Mesendoderm (in vitro differentiated cells): ENCODE results near the gene CD72.

Experiments used
- DNase-seq: peaks from one replicate; pipeline ENCODE4 v3.0.0; 2013
- H2AK5ac ChIP-seq: 2 replicates; pipeline ENCODE4 v1.6.1; 2013; ENCODE audit warnings: low read length, inconsistent platforms
- H2BK120ac ChIP-seq: 2 replicates; pipeline ENCODE4 v1.6.1; 2013; ENCODE audit warnings: low read depth, mild to moderate bottlenecking, low read length, moderate library complexity, mixed read lengths
- H2BK15ac ChIP-seq: replicated peaks from 2 replicates; pipeline ENCODE4 v1.6.1; 2013; ENCODE audit warnings: low read depth, mild to moderate bottlenecking, moderate library complexity
- H2BK5ac ChIP-seq: 2 replicates; pipeline ENCODE4 v1.6.1; 2013; ENCODE audit warnings: low read length, inconsistent platforms
- H3K18ac ChIP-seq: 2 replicates; pipeline ENCODE4 v1.6.1; 2013; ENCODE audit warnings: mild to moderate bottlenecking, low read length, mixed read lengths
- H3K23ac ChIP-seq: one replicate; pipeline ENCODE4 v1.6.1; 2013; ENCODE audit warnings: low read length
- H3K27ac ChIP-seq: 2 replicates; pipeline ENCODE4 v1.5.1; 2013; ENCODE audit warnings: low read depth, mild to moderate bottlenecking, inconsistent platforms, low read length, moderate library complexity
- H3K27me3 ChIP-seq: 2 replicates; pipeline ENCODE4 v1.6.1; 2013; ENCODE audit warnings: low read length, control low read depth, mild to moderate bottlenecking, inconsistent platforms; ENCODE audit not compliant: insufficient read depth, poor library complexity
- H3K36me3 ChIP-seq: 2 replicates; pipeline ENCODE4 v1.6.1; 2013; ENCODE audit warnings: low read length, inconsistent platforms; ENCODE audit not compliant: control insufficient read depth, insufficient read depth
- H3K4ac ChIP-seq: one replicate; pipeline ENCODE4 v1.6.1; 2013; ENCODE audit warnings: low read depth, mild to moderate bottlenecking, low read length, moderate library complexity
- H3K4me1 ChIP-seq: 2 replicates; pipeline ENCODE4 v1.6.1; 2013; ENCODE audit warnings: low read depth, low read length, inconsistent platforms; ENCODE audit not compliant: control insufficient read depth
- H3K4me2 ChIP-seq: 2 replicates; pipeline ENCODE4 v1.6.1; 2013; ENCODE audit warnings: low read length
- H3K4me3 ChIP-seq: 2 replicates; pipeline ENCODE4 v1.5.1; 2013; ENCODE audit warnings: mild to moderate bottlenecking, low read length
- H3K56ac ChIP-seq: one replicate; pipeline ENCODE4 v1.6.1; 2013; ENCODE audit warnings: low read length
- H3K79me1 ChIP-seq: 2 replicates; pipeline ENCODE4 v1.6.1; 2013; ENCODE audit warnings: low read length, inconsistent platforms
- H3K79me2 ChIP-seq: 2 replicates; pipeline ENCODE4 v1.6.1; 2013; ENCODE audit warnings: mild to moderate bottlenecking, low read length; ENCODE audit not compliant: control insufficient read depth, insufficient read depth
- H3K9ac ChIP-seq: 2 replicates; pipeline ENCODE4 v1.6.1; 2013; ENCODE audit warnings: low read length, inconsistent platforms
- H4K5ac ChIP-seq: one replicate; pipeline ENCODE4 v1.6.1; 2013; ENCODE audit warnings: low read length
- H4K8ac ChIP-seq: one replicate; pipeline ENCODE4 v1.6.1; 2013; ENCODE audit warnings: low read depth, mild to moderate bottlenecking, control low read depth, low read length, moderate library complexity
- WGBS: extraction: QIAGEN DNeasy Blood & Tissue Kit; methylation state at CpG from one replicate; pipeline ENCODE4 v1.1.7; 2013; ENCODE audit warnings: low lambda C conversion rate, missing lambda C conversion rate; ENCODE audit not compliant: insufficient coverage; ENCODE audit errors: extremely low coverage; 5-methylcytosine and 5-hydroxymethylcytosine counted together

CD72 gene

GRCh38 chr9:35658968-35659220 lies 40.7 kb upstream of the CD72 start:
- peak overlapping the region; percentile 14 for H3K4me2 ChIP-seq
- DNase-seq = peak; percentile 30
- no peak overlapping the region for H2BK15ac ChIP-seq
- H2BK5ac ChIP-seq = no peak overlapping the region
- H3K27me3 ChIP-seq = no peaks in the 10 kb centered on the region
- no peak overlapping the region for H3K4ac ChIP-seq
- peak overlapping the region; percentile 80 for H3K4me3 ChIP-seq
- no peak overlapping the region for H4K5ac ChIP-seq
- H3K36me3 ChIP-seq = peaks cover 6% of the 10 kb centered on the region
- no peak overlapping the region for H3K23ac ChIP-seq
- peak overlapping the region; percentile 96 for H3K56ac ChIP-seq
- H3K79me1 ChIP-seq = peaks cover 6% of the 10 kb centered on the region
- H3K18ac ChIP-seq = no peak overlapping the region
- no peaks in the 10 kb centered on the region for H3K4me1 ChIP-seq
- WGBS = no CpG with 5 or more reads among the region's 2 CpGs
- no peak overlapping the region for H2AK5ac ChIP-seq
- no peaks in the 10 kb centered on the region for H3K79me2 ChIP-seq
- H3K9ac ChIP-seq = peak overlapping the region; percentile 91
- H4K8ac ChIP-seq = no peak overlapping the region
- no peak overlapping the region for H2BK120ac ChIP-seq
- H3K27ac ChIP-seq = no peak overlapping the region

GRCh38 chr9:35658137-35658967 lies 40.1 kb upstream of the CD72 start, which contains the start of gene CCDC107:
TSS of gene CCDC107 (plus strand) at chr9:35658292. CDS start at chr9:35658380, 88 bp downstream.
- no CpG with 5 or more reads among the region's 67 CpGs for WGBS
- H3K79me2 ChIP-seq = no peaks in the 10 kb centered on the region
- H3K18ac ChIP-seq = peak within 1 kb of the TSS; percentile 62
- H2BK5ac ChIP-seq = peak within 1 kb of the TSS; percentile 31
- no peak within 1 kb of the TSS for H4K5ac ChIP-seq
- no peak within 1 kb of the TSS for H4K8ac ChIP-seq
- peak within 1 kb of the TSS; percentile 80 for H3K4me3 ChIP-seq
- peak within 1 kb of the TSS; percentile 96 for H3K56ac ChIP-seq
- no peak within 1 kb of the TSS for H2BK120ac ChIP-seq
- H3K79me1 ChIP-seq = peaks cover 6% of the 10 kb centered on the region
- H3K4me1 ChIP-seq = no peaks in the 10 kb centered on the region
- H3K36me3 ChIP-seq = peaks cover 6% of the 10 kb centered on the region
- H3K27me3 ChIP-seq = no peaks in the 10 kb centered on the region
- H2AK5ac ChIP-seq = no peak within 1 kb of the TSS
- H2BK15ac ChIP-seq = no peak within 1 kb of the TSS
- H3K4ac ChIP-seq = peak within 1 kb of the TSS; percentile 73
- no peak within 1 kb of the TSS for H3K23ac ChIP-seq
- peak within 1 kb of the TSS; percentile 91 for H3K9ac ChIP-seq
- peak within 1 kb of the TSS; percentile 41 for H3K27ac ChIP-seq
- H3K4me2 ChIP-seq = peak within 1 kb of the TSS; percentile 92
- peak; percentile 87 for DNase-seq

- H3K27ac ChIP-seq = peak within 1 kb of the TSS; percentile 41
- H3K4me1 ChIP-seq = no peaks in the 10 kb centered on the region
- no CpG with 5 or more reads among the region's 42 CpGs for WGBS
- no peak within 1 kb of the TSS for H2BK120ac ChIP-seq
- peak within 1 kb of the TSS; percentile 31 for H2BK5ac ChIP-seq
- H3K27me3 ChIP-seq = no peaks in the 10 kb centered on the region
- H2AK5ac ChIP-seq = no peak within 1 kb of the TSS
- H3K36me3 ChIP-seq = peaks cover 4% of the 10 kb centered on the region
- H4K8ac ChIP-seq = no peak within 1 kb of the TSS
- peaks cover 2% of the 10 kb centered on the region for H3K79me1 ChIP-seq
- peak within 1 kb of the TSS; percentile 73 for H3K4ac ChIP-seq
- no peak within 1 kb of the TSS for H3K23ac ChIP-seq
- H3K79me2 ChIP-seq = no peaks in the 10 kb centered on the region
- peak within 1 kb of the TSS; percentile 91 for H3K9ac ChIP-seq
- peak within 1 kb of the TSS; percentile 92 for H3K4me2 ChIP-seq
- H3K4me3 ChIP-seq = peak within 1 kb of the TSS; percentile 80
- H3K56ac ChIP-seq = peak within 1 kb of the TSS; percentile 96
- H2BK15ac ChIP-seq = no peak within 1 kb of the TSS
- DNase-seq = peak; percentile 100
- H3K18ac ChIP-seq = peak within 1 kb of the TSS; percentile 62
- H4K5ac ChIP-seq = no peak within 1 kb of the TSS
Observed at GRCh38 chr9:35657546-35658136, 39.4 kb upstream of the CD72 start, which contains the start of gene RMRP. TSS of gene RMRP (minus strand) at chr9:35658019.

GRCh38 chr9:35656831-35657545 lies 38.8 kb upstream of the CD72 start:
- Histone ChIP-seq H3K4me1 (no peaks in the 10 kb centered on the region), H2BK15ac (no peak overlapping the region), H2BK120ac (no peak overlapping the region), H3K4ac (no peak overlapping the region), H3K79me1 (no peaks in the 10 kb centered on the region), H4K5ac (no peak overlapping the region), H3K56ac (peak overlapping the region; percentile 80), H3K27me3 (no peaks in the 10 kb centered on the region), H3K27ac (no peak overlapping the region), H3K18ac (no peak overlapping the region), H4K8ac (no peak overlapping the region), H3K79me2 (no peaks in the 10 kb centered on the region), H3K9ac (peak overlapping the region; percentile 76), H3K4me2 (peak overlapping the region; percentile 92), H2AK5ac (no peak overlapping the region), H3K23ac (no peak overlapping the region), H2BK5ac (no peak overlapping the region), H3K4me3 (peak overlapping the region; percentile 47), H3K36me3 (peaks cover 4% of the 10 kb centered on the region)
- DNase-seq = no peak
- WGBS = no CpG with 5 or more reads among the region's 25 CpGs

GRCh38 chr9:35656348-35656747 lies 38.1 kb upstream of the CD72 start:
- no peak for DNase-seq
- Histone ChIP-seq H2BK5ac (no peak overlapping the region), H3K4me3 (no peak overlapping the region), H4K5ac (no peak overlapping the region), H3K4me1 (no peaks in the 10 kb centered on the region), H3K27ac (no peak overlapping the region), H3K79me2 (no peaks in the 10 kb centered on the region), H3K79me1 (no peaks in the 10 kb centered on the region), H3K36me3 (peaks cover 4% of the 10 kb centered on the region), H2BK120ac (no peak overlapping the region), H3K56ac (no peak overlapping the region), H3K4me2 (no peak overlapping the region), H4K8ac (no peak overlapping the region), H2BK15ac (no peak overlapping the region), H2AK5ac (no peak overlapping the region), H3K27me3 (no peaks in the 10 kb centered on the region), H3K4ac (no peak overlapping the region), H3K9ac (no peak overlapping the region), H3K18ac (no peak overlapping the region), H3K23ac (no peak overlapping the region)
- WGBS = no CpG with 5 or more reads among the region's 17 CpGs
